ENCODE data around the gene ACAA1.

DNA sequence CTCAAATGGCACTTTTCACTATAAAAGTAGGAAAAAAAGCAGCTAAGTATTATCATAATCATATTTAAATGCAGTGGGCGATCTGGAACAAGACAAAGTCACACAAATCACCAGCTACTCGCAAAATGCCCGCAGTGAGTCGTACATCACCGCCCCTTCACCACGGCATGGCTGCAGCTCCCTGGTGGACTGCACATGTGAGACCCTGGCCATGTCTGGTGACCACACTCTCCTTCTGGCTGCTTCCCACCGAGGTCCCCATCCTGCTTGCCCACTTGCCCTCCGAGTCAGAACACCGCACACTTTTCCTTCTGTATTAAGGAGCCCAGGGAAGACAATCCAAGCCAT, 38.6 kb downstream of the ACAA1 start:
- TF ChIP-seq POLR2A (IDR thresholded peaks at IDR 0.05): no peak
- TF ChIP-seq, protein P1, sequence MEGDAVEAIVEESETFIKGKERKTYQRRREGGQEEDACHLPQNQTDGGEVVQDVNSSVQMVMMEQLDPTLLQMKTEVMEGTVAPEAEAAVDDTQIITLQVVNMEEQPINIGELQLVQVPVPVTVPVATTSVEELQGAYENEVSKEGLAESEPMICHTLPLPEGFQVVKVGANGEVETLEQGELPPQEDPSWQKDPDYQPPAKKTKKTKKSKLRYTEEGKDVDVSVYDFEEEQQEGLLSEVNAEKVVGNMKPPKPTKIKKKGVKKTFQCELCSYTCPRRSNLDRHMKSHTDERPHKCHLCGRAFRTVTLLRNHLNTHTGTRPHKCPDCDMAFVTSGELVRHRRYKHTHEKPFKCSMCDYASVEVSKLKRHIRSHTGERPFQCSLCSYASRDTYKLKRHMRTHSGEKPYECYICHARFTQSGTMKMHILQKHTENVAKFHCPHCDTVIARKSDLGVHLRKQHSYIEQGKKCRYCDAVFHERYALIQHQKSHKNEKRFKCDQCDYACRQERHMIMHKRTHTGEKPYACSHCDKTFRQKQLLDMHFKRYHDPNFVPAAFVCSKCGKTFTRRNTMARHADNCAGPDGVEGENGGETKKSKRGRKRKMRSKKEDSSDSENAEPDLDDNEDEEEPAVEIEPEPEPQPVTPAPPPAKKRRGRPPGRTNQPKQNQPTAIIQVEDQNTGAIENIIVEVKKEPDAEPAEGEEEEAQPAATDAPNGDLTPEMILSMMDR (IDR thresholded peaks at IDR 0.05): no peak

Data from right lobe of liver (tissue), 4 donors.